HG03066 (cell line): ENCODE results near the gene ITGA7.
"Not testable (repeated sequence)": the region's sequence is repeated elsewhere in the genome, so short reads cannot be mapped to it uniquely, and the experiment has no call there.

ENCODE experiments used
- ATAC-seq: cut with Tn5 transposase; IDR thresholded peaks from one replicate; pipeline ENCODE4 v1.9.1; 2021; ENCODE audit warnings: low read depth; ENCODE audit not compliant: unreplicated experiment

ITGA7 gene

DNA sequence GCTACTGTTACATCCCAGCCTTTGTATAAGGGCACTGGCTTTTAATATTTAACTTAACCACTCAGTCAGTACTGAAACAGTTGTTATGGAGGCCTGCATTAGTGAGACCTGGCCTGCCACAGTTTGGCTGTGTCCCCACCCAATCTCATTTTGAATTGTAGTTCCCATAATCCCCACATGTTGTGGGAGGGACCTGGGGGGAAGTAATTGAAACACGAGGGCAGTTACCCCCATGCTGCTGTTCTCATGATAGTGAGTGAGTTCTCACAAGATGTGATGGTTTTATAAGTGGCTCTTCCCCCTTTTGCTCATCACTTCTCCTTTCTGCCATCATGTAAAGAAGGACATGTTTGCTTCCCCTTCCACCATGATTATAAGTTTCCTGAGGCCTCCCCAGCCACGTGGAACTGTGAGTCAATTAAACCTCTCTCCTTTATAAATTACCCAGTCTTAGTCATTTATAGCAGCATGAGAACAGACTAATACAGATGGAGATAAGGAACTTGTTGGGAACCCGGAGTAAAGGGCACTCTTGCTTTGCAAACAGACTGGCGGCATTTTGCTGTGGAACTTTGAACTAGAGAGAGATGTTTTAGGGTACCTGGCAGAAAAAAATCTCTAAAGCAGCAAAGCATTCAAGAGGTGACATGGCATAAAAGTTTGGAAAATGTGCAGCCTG, 56.9 kb downstream of the ITGA7 start:
- ATAC-seq: not testable (repeated sequence)

- ATAC-seq: no peak
Observed at GRCh38 chr12:55647027-55647426, 60.7 kb downstream of the ITGA7 start.

- no peak for ATAC-seq
Observed at GRCh38 chr12:55644591-55644990, 63.1 kb downstream of the ITGA7 start.

- no peak for ATAC-seq
Observed at GRCh38 chr12:55642669-55643068, 65.0 kb downstream of the ITGA7 start.

GRCh38 chr12:55642267-55642666, 65.4 kb downstream of the ITGA7 start:
- ATAC-seq: no peak

GRCh38 chr12:55641595-55641994, 66.1 kb downstream of the ITGA7 start:
- ATAC-seq: no peak

GRCh38 chr12:55637467-55637866, 70.2 kb downstream of the ITGA7 start:
- ATAC-seq: no peak

DNA sequence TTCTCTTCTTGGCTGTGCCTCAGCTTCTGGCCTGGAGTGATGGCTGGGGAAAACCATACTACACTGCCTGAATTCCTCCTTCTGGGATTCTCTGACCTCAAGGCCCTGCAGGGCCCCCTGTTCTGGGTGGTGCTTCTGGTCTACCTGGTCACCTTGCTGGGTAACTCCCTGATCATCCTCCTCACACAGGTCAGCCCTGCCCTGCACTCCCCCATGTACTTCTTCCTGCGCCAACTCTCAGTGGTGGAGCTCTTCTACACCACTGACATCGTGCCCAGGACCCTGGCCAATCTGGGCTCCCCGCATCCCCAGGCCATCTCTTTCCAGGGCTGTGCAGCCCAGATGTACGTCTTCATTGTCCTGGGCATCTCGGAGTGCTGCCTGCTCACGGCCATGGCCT, 70.9 kb downstream of the ITGA7 start, which contains the start of gene OR10P1:
Gene OR10P1, plus strand, starts transcription at position 40 of the 400 bp plus-strand sequence. Its CDS starts 0 bp downstream, at position 40.
- no peak for ATAC-seq

DNA sequence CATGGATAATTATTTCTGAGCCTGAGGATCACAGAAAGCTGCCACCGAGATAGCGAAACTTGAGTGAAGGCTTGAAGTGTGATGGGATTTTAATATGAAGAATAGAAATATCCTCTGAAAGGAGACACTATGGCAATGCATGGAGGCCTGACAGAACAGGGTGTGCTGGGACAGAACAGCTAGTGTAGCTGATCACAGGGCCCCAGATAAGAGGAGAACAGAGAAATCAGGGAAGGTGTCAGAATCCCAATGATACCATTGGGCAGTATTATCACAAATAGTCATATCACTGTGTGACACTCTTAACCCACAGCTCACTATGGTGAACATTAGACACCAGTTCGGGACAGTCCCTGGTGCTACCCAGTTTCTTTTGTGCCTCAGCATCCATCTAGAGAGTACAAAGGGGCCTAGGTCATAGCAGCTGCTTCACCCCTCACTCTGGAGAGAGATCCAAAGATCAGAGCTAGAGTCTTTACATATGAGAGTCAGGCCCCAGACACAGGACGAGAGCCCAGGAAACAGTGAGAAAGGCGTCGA, 71.5 kb downstream of the ITGA7 start:
- no peak for ATAC-seq
